CD4-positive, alpha-beta T cell treated with Interleukin-6 for 4 hours (primary cell): Measurements from ENCODE around the gene ADAM11.

Source experiments
- DNase-seq: peaks from one replicate; pipeline ENCODE4 v3.0.0-alpha.2; 2020; ENCODE audit warnings: mixed read lengths

The ADAM11 gene

DNA sequence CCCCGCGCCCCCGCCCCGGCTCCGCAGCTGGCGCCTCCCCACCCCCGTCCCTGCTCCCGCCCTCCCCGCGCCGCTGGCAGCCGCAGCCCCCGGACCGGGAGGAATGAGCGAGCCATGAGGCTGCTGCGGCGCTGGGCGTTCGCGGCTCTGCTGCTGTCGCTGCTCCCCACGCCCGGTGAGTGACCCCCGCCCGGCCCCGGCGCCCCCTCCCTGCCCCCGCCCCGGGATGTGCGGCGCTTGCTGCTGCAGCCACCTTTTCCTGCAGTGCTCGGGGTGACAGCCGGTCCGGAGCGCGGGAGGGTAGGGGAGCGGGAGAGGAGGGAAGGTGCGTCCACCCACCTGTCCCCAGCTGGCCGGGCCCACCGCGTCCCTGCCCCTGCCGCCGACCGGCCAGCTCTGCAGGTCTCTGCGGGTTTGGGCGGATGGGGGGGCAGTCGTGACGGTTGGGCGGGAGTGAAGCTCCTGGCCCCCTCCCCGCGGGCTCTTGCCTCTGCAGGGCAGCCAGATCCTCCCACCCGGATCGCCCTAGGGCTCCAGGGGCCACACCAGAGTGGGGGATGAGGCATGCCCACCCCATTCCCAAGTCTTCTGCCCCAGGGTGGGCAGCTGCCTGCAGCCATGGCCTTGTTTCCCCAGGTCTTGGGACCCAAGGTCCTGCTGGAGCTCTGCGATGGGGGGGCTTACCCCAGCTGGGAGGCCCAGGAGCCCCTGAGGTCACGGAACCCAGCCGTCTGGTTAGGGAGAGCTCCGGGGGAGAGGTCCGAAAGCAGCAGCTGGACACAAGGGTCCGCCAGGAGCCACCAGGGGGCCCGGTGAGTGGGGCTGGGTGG, 513 bp downstream of the ADAM11 start:
- DNase-seq = peak; percentile 7

GRCh38 chr17:44759916-44760243, 1.1 kb downstream of the ADAM11 start:
- no peak for DNase-seq

GRCh38 chr17:44760474-44761308, 1.9 kb downstream of the ADAM11 start:
- no peak for DNase-seq

DNA sequence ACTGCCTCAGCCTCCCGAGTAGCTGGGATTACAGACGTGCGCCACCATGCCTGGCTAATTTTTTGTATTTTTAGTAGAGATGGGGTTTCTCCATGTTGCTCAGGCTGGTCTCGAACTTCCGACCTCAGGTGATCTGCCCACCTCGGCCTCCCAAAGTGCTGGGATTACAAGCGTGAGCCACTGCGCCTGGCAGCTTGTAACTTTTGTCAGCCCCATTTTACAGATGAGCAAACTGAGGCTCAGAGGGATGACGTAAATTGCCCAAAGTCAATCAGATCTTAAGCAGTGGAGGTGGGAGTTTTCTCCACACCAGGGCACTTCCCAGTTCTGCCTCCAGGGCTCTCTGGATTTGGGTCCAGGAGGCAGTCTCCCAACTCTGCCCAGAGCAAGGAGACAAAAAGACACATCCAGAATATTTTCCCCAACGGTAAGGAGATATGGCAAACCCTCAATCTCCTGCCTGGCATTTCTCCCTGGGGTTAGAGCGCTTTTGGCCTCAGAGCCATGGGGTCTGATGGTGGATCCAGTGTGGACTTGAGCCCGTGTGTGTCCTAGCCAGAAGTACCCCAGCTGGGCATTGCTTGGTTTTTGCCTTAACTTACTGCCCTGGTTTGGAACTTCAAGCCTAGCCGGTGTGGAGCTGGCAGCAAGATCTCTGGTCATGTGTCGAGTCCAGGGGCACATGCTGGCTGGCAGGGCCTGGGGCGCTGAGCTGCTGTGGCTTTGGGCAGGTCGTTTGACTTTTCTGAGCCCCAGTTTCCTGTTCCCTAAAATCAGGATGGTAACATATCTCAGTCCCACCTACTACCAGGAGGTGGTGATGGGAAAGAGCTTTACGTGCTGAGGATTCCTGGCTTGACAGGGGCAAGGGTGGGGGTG, 3.4 kb downstream of the ADAM11 start:
- no peak for DNase-seq

DNA sequence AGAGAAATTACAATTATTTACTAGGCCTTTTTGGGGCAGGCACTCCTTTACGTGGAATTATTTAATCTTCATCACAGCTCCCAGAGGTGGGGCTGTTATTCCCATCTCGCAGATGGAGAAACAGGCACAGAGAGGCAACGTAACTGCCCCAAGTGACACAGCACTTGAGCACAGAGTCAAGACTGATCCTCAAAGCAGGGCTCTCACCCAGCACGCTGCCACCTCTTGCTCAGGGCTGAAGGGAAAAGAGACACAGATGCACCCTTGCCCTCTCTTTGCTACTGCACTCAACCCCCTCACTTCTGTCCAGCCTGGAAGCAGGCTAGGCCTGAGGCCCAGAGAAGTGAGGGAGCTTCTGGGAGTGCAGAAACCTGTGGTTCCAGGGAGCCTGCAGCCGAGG, 4.4 kb downstream of the ADAM11 start:
- DNase-seq = no peak

DNA sequence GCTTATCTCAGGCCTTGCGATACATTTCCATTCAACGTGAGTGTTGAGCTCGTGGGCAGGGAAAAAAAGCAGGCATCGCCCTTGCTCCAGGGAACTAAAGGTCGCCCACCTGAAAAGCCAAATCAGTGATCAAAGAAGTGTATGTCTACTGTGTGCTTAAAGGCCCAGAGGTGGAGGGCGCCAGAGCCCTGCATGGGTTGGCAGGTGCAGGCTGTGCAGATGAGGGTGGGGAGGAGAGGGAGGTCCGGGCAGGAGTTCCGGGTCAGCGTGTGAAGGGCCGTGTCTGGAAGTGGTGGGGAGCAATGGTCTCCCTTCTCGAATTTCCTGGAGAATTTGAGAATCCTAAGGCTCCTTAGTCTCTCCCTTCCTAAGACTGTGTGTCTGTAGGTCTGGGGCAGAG, 7.2 kb downstream of the ADAM11 start:
- no peak for DNase-seq

DNA sequence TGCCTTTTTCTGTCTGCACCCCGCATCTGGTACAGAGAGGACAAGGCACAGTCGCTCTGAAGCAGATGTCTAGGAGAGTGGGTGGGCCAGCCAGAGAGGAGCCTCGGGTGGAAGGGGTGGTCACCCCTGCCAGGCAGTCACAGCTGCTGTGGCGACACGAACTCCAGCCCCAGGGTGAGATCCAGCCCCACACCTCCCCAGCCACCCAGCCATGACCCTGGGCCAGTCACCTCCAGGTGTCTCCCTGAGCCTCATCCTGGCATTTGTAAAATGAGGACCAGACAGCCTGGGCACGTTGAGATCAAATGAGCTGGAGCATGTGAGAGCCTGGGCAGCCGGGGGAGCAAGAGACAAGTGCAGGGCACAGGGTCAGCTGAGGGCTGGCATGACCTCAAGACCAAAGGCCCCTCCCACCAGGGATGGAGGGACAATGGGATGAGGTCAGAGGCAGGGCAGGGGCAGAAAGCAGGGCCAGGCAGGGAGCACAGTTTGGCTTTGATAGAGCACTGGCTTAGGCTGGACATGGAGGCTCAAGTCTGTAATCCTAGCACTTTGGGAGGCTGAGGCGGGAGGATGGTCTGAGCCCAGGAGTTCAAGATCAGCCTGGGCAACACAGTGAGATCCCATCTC, 7.7 kb downstream of the ADAM11 start:
- DNase-seq = no peak

DNA sequence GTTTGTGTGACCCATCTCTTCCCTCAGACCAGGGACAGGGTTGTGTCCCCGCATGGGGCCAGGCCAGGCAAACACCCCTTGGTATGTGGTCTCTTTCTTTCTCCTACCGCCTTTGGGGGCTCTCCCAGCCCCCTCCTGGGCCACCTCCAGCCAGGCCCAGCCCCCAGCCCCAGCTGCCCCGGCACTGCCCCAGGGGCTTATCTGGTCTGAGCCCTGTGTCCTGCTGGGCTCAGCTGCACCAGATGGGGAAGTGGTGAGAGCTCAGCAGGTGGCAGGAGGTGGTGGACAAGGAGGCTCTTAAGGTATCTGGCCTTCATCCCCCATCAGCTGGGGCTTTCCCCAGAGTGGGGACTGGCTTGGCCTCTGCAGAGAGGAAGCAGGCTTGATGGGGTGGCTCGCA, 8.7 kb downstream of the ADAM11 start:
- DNase-seq = no peak

DNA sequence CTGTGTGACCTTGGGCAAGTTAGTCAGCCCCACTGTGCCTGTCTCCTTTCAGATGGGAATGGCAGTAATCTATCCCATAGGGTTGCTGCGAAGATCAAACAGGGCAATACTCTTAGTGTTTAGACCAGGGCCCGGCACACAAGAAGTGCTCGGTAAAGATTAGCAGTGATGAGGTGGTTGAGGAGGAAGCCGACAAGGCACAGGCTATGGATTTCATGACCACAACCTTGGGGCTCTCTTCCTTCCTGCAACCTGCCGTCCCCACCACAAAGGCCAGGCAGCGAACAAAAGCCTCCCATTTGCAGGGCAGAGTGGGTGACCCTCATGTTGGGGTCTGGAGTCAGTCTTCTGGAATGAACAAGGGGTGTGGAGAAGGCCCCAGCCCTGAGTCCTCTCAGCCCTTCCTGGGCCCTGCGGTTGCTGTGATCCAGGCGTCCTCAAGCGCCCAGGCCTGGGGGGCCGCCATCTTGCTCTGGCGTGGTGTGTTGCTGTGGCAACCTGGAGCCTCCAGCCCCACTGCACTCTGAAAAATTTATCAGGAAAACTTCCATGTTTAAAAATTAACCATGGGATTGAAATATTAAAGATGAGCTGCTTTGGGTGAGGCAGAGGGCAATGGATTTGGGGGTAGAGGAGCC, 9.8 kb downstream of the ADAM11 start:
- no peak for DNase-seq

DNA sequence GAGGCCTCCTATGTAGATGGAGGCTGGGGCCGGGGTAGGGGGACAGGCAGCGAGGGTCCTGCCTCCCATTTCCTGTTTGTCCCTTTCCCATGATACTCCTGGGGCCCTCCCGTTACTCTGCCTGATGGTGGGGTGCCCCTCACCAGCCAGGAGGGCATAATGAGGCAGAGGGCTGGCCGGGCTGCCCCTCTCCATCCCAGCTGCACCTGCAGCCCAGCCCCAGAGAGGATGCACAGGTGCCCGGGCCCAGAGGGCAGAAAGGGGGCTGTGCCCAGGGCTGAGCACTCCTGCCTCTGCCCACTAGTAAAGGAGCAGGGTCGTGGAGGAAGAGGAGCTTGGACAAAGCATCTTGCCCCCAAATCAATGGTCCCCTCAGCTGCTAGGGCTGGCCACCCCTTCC, 10.4 kb downstream of the ADAM11 start:
- DNase-seq = no peak

GRCh38 chr17:44769647-44770084, 10.9 kb downstream of the ADAM11 start:
- DNase-seq = no peak

- DNase-seq = no peak
Measured at GRCh38 chr17:44770166-44770925, 11.6 kb downstream of the ADAM11 start.

GRCh38 chr17:44772308-44773045, 13.7 kb downstream of the ADAM11 start:
- DNase-seq = no peak

DNA sequence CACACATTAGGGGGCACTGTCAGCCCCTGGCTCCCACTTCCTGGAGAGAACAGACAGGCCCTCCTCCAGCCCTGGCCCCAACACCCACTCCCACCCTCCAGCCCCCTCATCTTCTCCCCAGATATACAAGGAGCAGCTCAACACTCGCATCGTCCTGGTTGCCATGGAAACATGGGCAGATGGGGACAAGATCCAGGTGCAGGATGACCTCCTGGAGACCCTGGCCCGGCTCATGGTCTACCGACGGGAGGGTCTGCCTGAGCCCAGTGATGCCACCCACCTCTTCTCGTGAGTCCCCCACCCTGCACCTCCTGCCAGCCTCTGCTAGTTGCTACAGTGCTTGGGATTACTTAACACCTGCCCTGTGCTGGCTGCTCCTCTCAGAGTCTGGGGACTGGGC, 14.4 kb downstream of the ADAM11 start:
- DNase-seq = no peak

DNA sequence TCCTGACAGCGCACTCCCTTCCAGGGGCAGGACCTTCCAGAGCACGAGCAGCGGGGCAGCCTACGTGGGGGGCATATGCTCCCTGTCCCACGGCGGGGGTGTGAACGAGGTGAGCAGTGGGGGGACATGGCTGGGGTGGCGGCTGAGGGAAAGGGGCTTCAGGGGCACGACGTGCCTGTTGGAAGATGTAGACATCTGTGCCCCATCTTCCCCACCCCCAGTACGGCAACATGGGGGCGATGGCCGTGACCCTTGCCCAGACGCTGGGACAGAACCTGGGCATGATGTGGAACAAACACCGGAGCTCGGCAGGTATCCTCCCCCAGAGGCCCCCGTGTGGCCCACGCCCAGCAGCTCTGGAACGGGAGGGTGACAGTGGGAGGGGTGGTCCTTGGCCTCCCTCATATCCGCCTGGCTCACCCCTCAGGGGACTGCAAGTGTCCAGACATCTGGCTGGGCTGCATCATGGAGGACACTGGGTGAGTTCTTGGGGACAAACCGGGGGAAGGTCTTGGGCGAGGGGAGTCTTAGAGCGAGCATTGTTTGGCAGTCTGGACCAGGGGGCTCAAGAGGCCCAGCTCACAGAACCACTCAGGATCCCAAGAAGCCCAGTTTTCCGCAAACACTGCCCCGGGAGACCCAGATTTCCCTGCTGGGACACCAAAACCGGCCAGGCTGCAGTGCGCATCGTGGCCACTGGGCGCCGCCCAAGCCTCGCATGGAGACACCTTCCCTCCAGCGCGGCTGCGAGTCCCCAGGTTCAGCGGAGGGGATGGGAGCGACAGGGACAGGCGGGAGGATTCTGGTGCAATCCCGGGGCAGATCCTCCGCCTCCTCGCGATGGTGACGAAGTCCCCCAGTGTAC, 15.7 kb downstream of the ADAM11 start:
- peak; percentile 88 for DNase-seq

- DNase-seq = peak; percentile 99
Measured at GRCh38 chr17:44775136-44775837, 16.5 kb downstream of the ADAM11 start.

DNA sequence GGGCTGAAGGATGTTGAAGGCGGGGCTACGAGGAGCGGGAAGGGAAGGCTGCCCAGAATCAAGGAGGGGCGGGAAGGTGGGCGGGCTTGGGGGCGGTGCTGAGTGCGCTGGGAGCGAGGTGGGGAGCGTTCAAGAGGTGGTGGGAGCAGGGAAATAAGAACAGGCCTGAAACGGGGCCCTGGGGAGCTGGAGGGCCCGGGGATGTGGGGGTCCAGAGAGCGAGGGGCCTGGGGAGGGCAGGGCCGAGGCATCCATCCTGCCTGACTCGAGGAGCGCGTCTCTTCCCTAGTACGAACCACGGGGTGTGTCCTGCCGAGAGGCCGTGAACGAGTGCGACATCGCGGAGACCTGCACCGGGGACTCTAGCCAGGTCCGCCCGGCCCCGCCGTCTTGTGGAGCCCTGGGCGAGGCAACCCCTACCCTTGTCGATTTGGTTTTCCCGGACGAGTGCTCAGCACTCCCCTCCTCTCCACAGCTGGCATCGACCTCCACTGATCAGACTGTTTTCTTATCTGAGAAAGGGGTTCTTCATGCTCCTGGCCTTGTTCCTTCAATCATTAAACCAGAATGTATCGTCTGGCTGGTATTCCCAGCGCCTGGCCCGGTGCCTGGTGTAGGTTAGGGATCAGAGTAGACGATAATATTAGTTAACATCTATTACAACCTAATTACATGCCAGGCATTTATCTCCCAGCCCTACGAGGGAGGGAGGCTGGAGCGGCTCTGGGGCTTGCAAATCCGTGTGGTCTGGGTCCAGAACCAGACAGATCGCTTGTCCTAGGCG, 17.2 kb downstream of the ADAM11 start:
- DNase-seq = no peak
